ENCODE measurements around the gene RELT. TPM values are rescaled to one million over a fixed set of nuclear protein-coding genes. Genes with fewer than 3 reads are reported as not detected.
A peak's percentile ranks its signal among the peaks of the same experiment; 100 is the strongest.

RELT gene
- total RNA-seq, 2 donors from 2014 or later, result 6.5 to 14.2 TPM

DNA sequence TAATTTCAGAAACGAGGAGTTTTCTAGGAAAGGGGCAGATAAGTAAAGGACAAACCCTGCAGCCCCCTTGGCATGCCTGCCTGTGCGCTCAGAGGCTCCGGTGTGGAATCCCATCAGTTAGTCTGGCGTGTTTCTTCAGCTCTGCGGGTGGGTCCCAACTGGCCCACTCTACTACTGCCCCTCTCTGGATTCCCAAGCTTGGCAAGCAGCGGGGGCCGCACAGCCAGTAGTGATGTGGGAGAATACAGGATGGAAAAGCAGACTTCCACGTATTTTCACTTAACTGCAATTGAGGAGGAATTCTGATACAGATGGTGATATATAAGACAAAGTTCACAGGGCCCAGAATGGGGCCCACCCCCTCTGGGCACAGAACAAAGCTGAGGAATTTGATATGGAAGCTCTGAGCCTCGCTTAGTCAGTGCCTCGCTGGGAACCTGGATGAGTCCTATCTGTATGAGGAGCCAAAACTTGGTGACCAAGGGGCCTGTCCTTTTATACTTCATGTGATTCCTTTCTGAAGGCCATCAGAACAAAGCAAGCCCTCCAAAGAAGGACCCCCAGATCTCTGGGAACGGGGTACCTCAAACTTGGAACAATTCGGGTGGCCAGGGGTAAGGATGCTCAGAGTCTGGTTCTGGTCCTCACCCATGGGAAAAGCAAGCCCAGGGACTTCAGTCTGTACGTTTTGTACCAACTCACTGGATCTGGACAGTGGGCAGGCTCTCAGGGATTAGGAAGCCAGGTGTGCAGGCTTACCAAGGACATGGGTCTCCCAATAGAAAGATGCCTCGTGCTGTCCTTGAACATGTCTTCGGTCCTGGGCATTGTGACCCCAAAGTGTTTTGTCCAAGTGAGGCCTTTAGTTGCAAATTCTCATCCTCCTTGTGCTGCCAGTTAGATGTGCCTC lies 26.0 kb downstream of the RELT start:
- no peak for DNase-seq (ENCODE audit: low spot score)
- no peak overlapping the region for H3K27ac ChIP-seq
- no peak for ATAC-seq (ENCODE audit: insufficient number of reproducible peaks, low FRiP score, low read depth)
- no peaks in the 10 kb centered on the region for H3K27me3 ChIP-seq (replicated peaks; ENCODE audit: insufficient read depth)
- peaks cover 10% of the 10 kb centered on the region for H3K36me3 ChIP-seq
- no peaks in the 10 kb centered on the region for H3K9me3 ChIP-seq
- TF ChIP-seq, protein P1, sequence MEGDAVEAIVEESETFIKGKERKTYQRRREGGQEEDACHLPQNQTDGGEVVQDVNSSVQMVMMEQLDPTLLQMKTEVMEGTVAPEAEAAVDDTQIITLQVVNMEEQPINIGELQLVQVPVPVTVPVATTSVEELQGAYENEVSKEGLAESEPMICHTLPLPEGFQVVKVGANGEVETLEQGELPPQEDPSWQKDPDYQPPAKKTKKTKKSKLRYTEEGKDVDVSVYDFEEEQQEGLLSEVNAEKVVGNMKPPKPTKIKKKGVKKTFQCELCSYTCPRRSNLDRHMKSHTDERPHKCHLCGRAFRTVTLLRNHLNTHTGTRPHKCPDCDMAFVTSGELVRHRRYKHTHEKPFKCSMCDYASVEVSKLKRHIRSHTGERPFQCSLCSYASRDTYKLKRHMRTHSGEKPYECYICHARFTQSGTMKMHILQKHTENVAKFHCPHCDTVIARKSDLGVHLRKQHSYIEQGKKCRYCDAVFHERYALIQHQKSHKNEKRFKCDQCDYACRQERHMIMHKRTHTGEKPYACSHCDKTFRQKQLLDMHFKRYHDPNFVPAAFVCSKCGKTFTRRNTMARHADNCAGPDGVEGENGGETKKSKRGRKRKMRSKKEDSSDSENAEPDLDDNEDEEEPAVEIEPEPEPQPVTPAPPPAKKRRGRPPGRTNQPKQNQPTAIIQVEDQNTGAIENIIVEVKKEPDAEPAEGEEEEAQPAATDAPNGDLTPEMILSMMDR (IDR thresholded peaks at IDR 0.05), result no peak
- H3K4me3 ChIP-seq, result no peak overlapping the region
- H3K4me1 ChIP-seq (ENCODE audit: control insufficient read depth in 1 of 2, low read depth in 2 of 2), result peaks cover under 1 to 9% of the 10 kb centered on the region in 2 donors

DNA sequence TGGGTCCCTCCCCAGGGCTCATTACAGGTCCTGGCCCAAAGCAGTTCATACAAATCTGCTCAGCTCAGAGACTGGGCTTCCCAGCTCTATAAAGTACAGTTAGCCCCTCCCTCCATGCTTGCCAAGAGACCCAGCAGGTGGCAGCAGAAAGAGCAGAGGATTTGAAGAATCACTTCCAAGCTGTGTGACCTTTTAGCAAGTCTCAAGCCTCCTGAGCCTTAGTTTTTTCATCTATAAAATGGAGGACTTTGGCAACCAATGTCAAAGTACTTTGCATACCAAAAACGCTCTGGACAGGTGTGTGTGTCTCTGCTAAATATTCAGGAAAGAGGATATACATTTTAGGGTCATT lies 26.6 kb downstream of the RELT start:
- H3K27me3 ChIP-seq (replicated peaks; ENCODE audit: insufficient read depth), result no peaks in the 10 kb centered on the region
- H3K4me1 ChIP-seq (ENCODE audit: control insufficient read depth in 1 of 2, low read depth in 2 of 2), result peaks cover 0 to 7% of the 10 kb centered on the region in 2 donors
- peaks cover 11% of the 10 kb centered on the region for H3K36me3 ChIP-seq
- no peaks in the 10 kb centered on the region for H3K9me3 ChIP-seq
- TF ChIP-seq, protein P1 (IDR thresholded peaks at IDR 0.05), result no peak
- no peak for ATAC-seq (ENCODE audit: insufficient number of reproducible peaks, low FRiP score, low read depth)
- DNase-seq (ENCODE audit: low spot score), result no peak
- no peak overlapping the region for H3K27ac ChIP-seq
- no peak overlapping the region for H3K4me3 ChIP-seq

DNA sequence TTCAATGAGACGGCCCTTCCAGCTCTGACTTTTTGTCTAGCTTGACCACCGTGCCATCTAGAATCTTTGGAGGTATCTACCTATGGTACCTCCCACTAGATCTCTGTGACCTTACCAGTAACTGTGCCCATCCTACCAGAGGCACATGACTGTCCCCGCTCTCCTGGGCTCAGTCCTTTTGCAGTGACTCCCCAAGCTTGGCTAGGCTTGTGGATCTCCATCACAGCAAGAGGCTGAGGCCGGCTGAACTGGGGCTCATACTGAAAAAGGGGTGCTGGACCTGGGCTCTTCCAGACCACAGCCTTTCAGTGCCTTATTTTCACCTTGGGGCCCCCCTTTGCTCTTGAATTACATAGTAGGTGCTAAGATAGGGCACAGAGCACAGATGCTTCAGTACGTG lies 27.3 kb downstream of the RELT start:
- no peak for DNase-seq (ENCODE audit: low spot score)
- Histone ChIP-seq H3K4me1 (ENCODE audit: control insufficient read depth in 1 of 2, low read depth in 2 of 2) (peaks cover 0 to 7% of the 10 kb centered on the region in 2 donors), H3K27me3 (replicated peaks; ENCODE audit: insufficient read depth) (no peaks in the 10 kb centered on the region), H3K36me3 (peaks cover 14% of the 10 kb centered on the region), H3K4me3 (no peak overlapping the region), H3K9me3 (no peaks in the 10 kb centered on the region), H3K27ac (no peak overlapping the region)
- no peak for ATAC-seq (ENCODE audit: insufficient number of reproducible peaks, low FRiP score, low read depth)
- TF ChIP-seq, protein P1 (IDR thresholded peaks at IDR 0.05), result no peak

DNA sequence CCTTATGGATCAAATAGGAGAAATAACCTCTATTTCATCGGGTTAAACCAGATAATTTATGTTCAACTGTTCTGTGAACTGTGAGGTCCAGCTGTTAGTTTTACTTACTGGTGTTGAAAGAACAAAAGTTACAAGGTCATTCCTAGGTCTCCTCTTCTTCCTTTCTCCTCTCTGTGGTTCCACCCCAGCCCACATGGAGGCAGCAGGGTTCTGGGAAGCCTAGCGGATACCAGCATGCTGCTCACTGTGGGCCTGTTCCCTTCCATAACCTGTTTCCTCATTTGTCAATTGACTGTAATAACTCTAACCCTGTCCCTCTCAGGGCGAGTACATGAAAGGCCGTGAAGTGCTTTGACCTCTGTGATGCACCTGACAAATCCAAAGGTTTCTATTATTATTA lies 27.8 kb downstream of the RELT start:
- Histone ChIP-seq H3K4me1 (ENCODE audit: control insufficient read depth in 1 of 2, low read depth in 2 of 2) (peaks cover 0 to 3% of the 10 kb centered on the region in 2 donors), H3K4me3 (no peak overlapping the region), H3K36me3 (peaks cover 15% of the 10 kb centered on the region), H3K9me3 (no peaks in the 10 kb centered on the region), H3K27me3 (replicated peaks; ENCODE audit: insufficient read depth) (no peaks in the 10 kb centered on the region), H3K27ac (no peak overlapping the region)
- DNase-seq (ENCODE audit: low spot score), result no peak
- no peak for ATAC-seq (ENCODE audit: insufficient number of reproducible peaks, low FRiP score, low read depth)
- TF ChIP-seq, protein P1 (IDR thresholded peaks at IDR 0.05), result peak; percentile 52

DNA sequence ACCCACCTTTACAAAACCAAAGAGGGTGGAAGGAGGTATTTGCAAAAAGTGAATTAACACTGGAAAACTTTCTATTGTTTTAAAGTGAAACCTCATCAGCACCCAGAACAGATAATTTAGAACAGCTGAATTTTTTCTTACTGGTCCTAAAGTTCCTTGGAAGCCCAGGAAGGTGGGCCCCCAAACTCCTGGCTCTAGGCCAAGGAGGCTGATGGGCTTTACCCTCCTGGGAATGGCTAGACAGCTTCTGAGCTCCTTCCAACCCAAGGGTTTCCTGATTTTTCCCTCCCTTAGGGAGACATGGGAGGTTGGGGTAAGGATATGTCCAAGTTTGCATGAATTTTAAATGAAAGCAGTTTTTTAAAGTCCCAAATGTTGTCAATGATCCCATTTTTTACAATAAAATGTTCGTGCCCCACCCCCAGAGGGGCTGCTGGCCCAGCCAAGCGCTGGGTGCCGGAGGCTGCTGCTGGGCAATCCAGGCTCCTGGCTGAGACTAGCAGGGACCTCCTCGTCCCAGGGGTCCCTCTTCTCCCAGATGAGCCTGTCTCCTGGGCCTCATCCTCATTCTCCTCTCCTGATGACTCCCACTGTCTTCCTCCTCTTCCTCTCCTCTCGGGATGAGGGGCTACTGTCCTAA lies 28.4 kb downstream of the RELT start:
- TF ChIP-seq, protein P1 (IDR thresholded peaks at IDR 0.05), result no peak
- DNase-seq (ENCODE audit: low spot score), result no peak
- no peak overlapping the region for H3K27ac ChIP-seq
- no peaks in the 10 kb centered on the region for H3K4me1 ChIP-seq (ENCODE audit: control insufficient read depth in 1 of 2, low read depth in 2 of 2)
- no peaks in the 10 kb centered on the region for H3K9me3 ChIP-seq
- no peak for ATAC-seq (ENCODE audit: insufficient number of reproducible peaks, low FRiP score, low read depth)
- peaks cover 20% of the 10 kb centered on the region for H3K36me3 ChIP-seq
- H3K27me3 ChIP-seq (replicated peaks; ENCODE audit: insufficient read depth), result no peaks in the 10 kb centered on the region
- no peak overlapping the region for H3K4me3 ChIP-seq

Data from thoracic aorta (tissue), 2 donors.